ENCODE measurements around the gene NBEA.

Gene NBEA

DNA sequence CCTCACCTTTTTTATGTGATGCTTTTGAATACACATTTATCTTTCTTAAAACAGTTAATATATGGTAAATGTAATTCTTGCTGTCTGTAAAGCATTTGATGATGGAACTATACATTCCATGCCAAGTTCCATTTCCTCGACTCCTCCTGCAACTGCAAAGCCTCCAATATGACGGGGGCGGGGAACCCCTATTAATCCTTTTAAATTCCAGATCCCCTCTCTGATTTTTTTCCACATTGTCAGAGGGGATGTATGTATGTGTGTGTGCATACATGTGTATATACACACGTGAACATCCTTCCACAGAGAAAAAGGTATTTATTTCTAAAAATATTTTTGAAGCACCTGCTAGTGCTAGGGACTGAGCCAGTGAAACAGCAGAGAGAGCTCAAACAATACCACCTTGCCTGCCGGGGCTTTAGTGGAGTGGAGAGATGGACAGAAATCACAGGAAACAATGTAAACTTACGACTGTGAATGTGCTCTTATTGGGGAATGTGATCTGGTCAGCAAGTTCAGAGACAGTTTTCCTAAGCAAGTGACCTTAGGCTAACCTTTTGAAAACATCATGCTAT, 559.7 kb downstream of the NBEA start:
- no peak overlapping the region for H3K4me3 ChIP-seq (ENCODE audit: control insufficient read depth, low read depth, low read length)
- TF ChIP-seq, protein P1, sequence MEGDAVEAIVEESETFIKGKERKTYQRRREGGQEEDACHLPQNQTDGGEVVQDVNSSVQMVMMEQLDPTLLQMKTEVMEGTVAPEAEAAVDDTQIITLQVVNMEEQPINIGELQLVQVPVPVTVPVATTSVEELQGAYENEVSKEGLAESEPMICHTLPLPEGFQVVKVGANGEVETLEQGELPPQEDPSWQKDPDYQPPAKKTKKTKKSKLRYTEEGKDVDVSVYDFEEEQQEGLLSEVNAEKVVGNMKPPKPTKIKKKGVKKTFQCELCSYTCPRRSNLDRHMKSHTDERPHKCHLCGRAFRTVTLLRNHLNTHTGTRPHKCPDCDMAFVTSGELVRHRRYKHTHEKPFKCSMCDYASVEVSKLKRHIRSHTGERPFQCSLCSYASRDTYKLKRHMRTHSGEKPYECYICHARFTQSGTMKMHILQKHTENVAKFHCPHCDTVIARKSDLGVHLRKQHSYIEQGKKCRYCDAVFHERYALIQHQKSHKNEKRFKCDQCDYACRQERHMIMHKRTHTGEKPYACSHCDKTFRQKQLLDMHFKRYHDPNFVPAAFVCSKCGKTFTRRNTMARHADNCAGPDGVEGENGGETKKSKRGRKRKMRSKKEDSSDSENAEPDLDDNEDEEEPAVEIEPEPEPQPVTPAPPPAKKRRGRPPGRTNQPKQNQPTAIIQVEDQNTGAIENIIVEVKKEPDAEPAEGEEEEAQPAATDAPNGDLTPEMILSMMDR (IDR thresholded peaks at IDR 0.05; ENCODE audit: control insufficient read depth, insufficient read depth, low read depth, low read length, missing control alignments): no peak
- DNase-seq (ENCODE audit: low read depth): no peak

DNA sequence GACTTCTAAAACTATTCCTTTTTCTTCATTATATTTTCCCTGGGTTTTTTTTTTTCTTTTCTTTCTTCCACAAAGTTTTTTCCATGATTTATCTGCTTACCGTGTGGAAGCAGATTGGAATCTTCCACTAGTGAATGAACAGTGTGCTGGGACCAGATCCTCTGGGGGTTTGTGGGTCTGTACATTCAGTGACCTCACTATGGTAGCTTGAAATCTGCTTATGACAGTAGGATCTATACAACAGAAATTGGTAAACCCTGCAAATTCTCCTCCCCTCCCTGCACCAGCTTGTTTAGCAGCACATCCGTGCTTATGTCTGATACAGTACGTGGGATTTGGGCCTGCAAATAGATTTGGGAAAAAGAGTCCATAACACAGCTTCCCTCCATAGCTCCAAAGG, 560.4 kb downstream of the NBEA start:
- H3K4me3 ChIP-seq (ENCODE audit: control insufficient read depth, low read depth, low read length): no peak overlapping the region
- DNase-seq (ENCODE audit: low read depth): no peak
- TF ChIP-seq, protein P1 (IDR thresholded peaks at IDR 0.05; ENCODE audit: control insufficient read depth, insufficient read depth, low read depth, low read length, missing control alignments): no peak

DNA sequence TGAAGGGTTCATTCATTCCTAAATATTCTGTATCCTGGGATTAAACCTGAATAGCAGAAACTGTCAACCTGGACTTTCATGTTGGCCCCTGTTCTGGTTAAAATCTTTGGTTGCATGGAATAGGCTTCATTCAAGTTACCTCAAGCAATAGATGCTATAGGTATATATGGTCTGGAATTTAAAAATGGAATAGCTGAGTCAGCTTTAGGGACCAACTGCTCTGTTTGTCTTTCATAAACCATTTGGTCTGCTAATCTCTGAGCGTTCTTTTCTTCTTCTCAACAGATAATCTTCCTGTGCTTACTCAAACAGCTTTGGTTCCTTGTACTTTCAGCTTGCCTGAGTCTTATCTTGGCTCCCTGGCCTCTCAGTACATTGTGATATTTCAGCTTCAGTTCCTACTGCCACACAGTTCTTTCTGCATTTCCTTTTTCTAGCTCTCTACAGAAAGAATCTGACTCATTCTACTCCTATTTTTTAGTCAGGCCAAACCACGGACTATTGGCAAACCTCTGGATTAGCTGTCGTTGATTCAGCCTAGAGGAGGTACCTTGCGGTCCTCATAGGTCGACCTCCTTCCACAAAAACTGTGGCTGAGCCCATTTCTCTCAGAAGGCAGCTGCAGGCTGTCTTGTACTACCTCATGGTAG, 570.3 kb downstream of the NBEA start:
- DNase-seq (ENCODE audit: low read depth): peak; percentile 91
- TF ChIP-seq, protein P1 (IDR thresholded peaks at IDR 0.05; ENCODE audit: control insufficient read depth, insufficient read depth, low read depth, low read length, missing control alignments): no peak
- no peak overlapping the region for H3K4me3 ChIP-seq (ENCODE audit: control insufficient read depth, low read depth, low read length)

DNA sequence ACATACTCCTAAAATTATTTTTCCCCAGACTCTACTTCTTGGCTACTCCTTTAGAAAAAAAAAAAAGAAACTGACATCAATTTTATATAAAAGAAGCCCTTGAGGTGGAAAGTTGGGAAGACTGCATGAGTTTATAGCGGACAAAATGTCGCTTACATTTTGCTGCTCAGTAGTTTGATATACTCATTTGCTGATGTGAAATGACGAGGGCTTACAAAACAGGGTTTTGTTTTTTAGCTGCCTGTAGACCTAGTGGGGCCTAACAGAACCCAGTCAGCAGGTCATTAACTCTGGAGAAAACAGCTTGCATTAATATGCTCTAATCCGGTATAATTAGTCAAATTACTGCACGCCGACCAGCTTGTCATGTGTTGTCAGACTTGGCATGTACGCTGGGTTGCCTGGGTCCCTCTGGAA, 572.0 kb downstream of the NBEA start:
- no peak for DNase-seq (ENCODE audit: low read depth)
- TF ChIP-seq, protein P1 (IDR thresholded peaks at IDR 0.05; ENCODE audit: control insufficient read depth, insufficient read depth, low read depth, low read length, missing control alignments): no peak

DNA sequence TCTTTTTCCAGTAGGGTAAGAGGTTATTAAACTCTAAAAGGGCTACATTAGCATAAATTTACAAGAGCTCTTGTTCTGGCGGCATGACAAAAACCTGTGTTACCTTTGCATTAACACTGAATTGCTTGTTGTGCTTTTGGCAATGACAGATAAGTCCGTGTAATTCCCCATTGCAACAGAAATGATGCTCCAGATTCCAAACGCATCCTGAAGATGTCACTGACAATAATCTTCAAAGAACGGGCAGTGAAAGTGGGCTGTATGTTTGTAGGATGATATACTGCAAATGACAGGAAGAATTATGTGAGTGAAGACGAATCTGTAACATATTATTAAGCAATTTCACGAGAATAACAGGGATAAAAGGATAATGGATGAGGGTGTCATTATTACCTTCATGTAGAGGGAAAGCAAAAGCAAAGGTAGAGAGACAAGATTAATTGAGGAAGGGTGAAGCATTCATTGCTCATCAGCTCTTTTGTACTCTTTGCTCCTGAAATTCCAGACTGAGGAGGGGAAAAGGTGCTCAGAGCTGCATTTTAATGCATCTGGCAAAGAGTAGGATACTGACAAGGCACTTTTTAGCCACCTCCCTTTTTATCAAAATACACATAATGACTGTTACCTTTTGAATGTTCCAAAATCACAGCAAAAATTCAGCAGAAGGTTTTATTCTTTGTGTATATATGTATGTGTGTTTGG, 572.9 kb downstream of the NBEA start:
- no peak overlapping the region for H3K4me3 ChIP-seq (ENCODE audit: control insufficient read depth, low read depth, low read length)
- no peak for DNase-seq (ENCODE audit: low read depth)
- TF ChIP-seq, protein P1 (IDR thresholded peaks at IDR 0.05; ENCODE audit: control insufficient read depth, insufficient read depth, low read depth, low read length, missing control alignments): no peak

More for the DNA sequence above, 572.0 kb downstream of the NBEA start:
- H3K4me3 ChIP-seq (ENCODE audit: control insufficient read depth, low read depth, low read length): no peak overlapping the region

DNA sequence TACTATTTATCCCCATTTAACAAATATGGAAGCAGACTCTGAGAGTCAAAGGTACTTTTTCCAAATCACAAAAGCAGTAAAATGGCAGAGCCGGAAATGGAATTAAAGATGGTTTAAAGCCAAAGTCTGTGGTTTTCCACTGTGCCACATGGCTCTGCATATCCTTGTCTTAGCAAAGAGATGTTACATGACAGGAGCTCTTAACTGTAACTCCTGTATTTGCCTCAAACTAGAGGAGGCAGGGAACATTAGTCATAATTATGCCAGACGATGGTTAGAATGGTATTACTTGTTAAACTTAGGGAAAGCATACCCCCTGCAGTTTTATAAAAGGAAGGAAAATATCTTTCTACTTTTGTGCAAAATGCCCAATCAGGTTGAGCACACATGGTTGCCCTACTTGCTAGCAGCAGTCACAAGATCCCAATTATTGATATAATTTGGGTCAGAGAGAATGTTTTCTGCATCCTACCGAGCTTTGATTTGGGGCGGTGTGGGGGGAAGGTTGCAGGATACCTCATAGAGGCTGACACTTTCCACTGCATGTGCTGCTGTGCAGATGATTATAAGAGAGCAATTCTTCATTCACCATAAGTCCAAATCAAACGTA, 576.4 kb downstream of the NBEA start:
- peak; percentile 44 for DNase-seq (ENCODE audit: low read depth)
- no peak overlapping the region for H3K4me3 ChIP-seq (ENCODE audit: control insufficient read depth, low read depth, low read length)
- TF ChIP-seq, protein P1 (IDR thresholded peaks at IDR 0.05; ENCODE audit: control insufficient read depth, insufficient read depth, low read depth, low read length, missing control alignments): no peak

Data from AG09309 (cell line).